Activated gamma-delta T cell treated with anti-CD3 and anti-CD28 coated beads, Interleukin-2, amount 50 U/mL, for 16 hours (primary cell): Measurements from ENCODE around the gene APBB3.

ENCODE experiments used
- DNase-seq: peaks from one replicate; pipeline ENCODE4 v3.0.0-alpha.2; 2020; ENCODE audit warnings: low read depth

The APBB3 gene

DNA sequence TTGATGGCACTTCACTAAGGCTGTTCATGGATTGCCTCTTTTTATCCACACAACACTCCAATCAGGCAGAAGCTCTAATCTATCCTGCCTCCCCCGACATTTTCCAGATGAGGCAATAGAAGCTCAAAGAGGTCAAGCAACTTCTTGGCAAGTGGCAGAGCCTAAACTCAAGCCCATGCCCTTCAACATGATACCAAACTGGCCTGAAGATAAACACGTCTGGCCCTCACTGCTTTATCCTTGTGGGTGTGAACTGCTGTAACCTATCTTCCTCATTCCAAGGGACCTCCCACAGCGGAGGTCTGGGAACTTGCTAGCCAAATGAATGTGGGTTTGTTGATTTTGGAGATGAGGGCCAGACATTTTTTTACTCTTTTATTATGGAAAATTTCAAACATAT lies 9.8 kb upstream of the APBB3 start:
- no peak for DNase-seq

DNA sequence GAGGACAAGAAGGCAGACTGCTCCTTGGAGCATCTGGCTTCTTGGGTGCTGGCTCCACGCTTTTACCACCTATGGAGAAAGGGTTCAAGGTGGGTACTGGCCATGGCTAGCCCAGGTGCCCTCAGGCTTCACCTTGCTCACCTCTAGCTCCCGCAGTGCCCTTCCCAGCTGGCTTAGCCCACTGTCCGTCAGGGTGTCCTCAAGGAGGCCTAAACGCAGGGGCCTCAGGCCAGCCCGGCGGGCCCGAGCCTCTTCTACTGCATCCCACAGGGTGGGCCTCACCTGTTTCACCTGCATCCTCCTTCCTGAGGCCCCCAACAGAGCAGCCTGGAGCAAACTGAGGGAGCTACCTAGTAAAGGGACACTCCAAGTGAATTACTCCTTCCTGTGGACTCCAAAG lies 9.3 kb upstream of the APBB3 start:
- no peak for DNase-seq

- no peak for DNase-seq
These were observed 6.7 kb upstream of the APBB3 start for GRCh38 chr5:140571105-140571504.

DNA sequence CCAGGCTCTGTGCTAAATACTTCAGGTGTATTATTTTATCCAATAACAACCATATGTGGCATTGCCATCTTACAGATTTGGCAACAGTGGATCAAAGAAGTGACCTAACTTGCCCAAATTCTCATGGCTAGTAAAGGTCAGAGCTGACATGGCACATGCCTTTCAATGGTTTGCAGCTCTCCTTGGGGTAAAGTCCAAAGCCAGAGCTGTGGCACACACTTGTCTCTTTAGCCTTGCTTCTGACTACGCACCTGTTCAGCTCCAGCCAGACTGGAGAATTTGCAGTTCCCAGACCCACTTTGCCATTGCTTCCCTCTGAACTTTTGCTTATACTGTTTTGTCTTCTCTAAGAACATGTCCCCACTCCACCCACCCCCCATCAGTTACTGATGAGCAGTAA lies 6.1 kb upstream of the APBB3 start:
- DNase-seq, result no peak

DNA sequence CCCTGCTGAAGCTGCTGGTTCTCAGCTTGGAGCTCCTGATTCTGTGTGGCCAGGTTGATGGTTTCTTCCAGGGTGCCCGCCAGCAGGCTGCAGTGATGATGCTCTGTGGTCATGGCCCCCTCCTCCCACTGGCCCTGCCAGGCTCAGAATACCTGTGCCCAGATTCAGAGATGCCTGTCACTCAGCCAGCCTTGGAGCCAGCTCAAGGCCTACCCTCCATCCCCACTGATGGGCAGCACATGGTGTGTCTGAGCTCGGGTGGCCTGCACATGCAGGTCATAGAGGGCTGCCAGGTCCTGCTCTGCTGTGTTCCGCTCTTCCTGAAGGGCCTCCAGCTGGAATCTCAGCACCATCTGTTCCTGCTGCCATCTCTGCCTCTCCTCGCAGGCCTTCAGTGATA lies 5.7 kb upstream of the APBB3 start:
- DNase-seq, result no peak

- no peak for DNase-seq
These were observed 4.8 kb upstream of the APBB3 start for GRCh38 chr5:140569197-140569596.

- no peak for DNase-seq
These were observed 4.2 kb upstream of the APBB3 start for GRCh38 chr5:140568443-140569063.

GRCh38 chr5:140567871-140568270 lies 3.5 kb upstream of the APBB3 start:
- no peak for DNase-seq

DNA sequence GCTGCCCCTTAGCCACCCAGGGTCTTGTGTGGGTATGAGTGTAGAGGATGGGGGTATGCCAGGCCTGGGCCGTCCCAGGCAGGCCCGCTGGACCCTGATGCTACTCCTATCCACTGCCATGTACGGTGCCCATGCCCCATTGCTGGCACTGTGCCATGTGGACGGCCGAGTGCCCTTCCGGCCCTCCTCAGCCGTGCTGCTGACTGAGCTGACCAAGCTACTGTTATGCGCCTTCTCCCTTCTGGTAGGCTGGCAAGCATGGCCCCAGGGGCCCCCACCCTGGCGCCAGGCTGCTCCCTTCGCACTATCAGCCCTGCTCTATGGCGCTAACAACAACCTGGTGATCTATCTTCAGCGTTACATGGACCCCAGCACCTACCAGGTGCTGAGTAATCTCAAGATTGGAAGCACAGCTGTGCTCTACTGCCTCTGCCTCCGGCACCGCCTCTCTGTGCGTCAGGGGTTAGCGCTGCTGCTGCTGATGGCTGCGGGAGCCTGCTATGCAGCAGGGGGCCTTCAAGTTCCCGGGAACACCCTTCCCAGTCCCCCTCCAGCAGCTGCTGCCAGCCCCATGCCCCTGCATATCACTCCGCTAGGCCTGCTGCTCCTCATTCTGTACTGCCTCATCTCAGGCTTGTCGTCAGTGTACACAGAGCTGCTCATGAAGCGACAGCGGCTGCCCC lies 2.9 kb upstream of the APBB3 start:
- no peak for DNase-seq

DNA sequence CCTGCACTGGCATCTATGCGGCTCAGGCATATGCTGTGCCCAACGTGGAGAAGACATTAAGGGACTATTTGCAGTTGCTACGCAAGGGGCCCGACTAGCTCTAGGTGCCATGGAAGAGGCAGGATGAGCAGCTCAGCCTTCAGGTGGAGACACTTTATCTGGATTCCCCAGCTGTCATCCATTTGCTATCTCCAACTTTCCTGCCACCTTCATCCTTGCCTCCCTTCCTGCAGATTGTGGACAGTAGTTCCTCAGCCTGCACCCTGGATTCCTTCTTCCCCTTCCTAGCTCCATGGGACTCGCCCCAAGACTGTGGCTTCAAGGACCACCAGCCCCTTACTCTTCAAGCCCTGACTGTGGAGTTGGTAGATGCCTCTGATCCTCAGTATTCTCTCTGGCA lies 2.3 kb upstream of the APBB3 start:
- DNase-seq, result no peak

GRCh38 chr5:140565780-140566095 lies 1.3 kb upstream of the APBB3 start:
- no peak for DNase-seq

DNA sequence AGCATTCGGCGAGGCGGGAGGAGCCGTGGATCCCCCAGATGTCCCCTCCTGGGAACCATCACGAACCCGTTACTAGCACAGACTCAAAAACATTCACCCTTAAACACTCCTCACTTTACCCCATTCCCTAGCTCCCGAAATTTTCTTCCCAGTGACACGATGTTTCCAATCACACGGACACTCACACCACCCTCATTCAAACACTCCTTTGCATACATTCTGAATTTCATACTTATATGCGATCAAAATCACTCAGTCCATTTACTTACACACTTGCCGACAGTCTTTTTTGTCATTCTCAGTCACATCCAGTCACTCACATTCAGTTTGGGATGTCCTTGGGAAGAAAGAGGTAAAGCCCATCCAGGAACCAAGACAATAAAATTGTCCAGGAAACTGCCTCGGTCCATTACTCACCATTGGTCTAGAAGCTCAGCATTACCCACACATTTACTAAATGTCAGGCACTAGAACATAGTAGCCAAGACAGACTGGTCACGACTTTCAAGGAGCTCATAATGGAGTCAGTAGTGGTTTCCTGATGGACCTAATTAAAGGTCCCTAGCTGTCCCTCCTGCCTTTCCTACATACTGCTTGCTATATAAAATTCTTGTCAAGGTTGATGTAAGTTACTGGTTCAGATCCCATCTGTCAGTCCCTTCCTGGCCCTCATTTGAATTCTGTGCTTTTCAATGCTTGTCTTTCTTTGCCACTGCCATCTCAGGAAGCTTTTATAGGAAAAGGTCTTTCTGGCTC lies 804 bp upstream of the APBB3 start:
- DNase-seq, result no peak

- no peak for DNase-seq
These were observed 802 bp downstream of the APBB3 start for GRCh38 chr5:140563596-140563995.

DNA sequence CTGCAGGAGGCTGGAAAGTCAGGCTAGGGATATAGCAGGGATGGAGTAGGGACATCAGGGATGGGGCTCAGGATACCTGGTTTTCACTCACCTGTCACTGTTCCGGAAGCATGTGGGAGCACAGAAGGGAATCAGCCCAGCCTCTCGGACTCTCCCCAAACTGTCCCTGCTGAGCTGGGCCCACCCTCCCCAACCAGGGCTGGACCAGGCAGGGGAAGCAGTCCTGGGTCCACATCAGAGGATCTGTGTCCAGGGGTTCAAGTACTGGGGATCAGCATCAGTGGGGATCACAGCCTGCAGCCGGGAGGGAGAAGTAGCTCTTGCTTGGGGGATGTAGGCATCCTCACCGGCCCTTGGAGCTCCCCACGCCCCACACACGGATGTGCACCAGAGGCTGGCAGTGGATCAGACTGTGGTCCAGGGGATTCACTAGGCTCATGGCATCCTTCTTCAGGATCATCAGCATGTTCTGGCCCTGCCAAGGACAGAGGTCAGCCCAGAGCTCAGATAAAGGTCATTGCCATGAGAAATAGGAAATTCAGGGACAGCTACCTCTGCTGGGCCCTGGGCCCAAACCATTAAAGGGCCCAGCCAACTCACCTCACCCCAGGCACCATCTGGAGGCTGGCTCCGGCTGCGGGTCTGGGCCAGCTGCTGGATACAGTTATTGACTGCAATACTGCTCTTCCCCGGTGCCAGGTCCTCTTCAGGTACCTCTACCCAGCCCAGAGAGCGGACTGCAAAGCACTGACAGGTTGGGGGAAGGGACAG lies 2.5 kb downstream of the APBB3 start:
- DNase-seq, result no peak

- DNase-seq, result no peak
These were observed 4.2 kb downstream of the APBB3 start for GRCh38 chr5:140560227-140560626.

DNA sequence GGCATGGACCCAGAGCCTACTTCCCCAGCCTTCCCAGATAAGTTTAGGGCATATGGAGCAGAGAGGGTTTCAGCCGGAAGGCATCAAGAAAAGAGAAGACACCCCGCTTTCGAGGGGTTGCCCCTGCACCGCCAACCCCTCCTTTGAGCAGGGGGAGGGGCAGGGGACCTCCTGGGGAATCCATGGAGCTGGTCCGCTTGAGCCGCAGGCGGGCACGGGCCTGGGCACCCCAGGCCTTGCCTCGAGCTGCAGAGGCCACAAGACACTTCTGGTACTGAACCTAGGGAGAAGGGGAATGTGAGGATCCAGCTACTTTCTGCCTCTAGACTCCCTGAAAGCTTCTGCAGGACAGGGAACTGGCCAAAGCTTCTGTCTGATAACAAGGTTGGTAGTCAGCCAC lies 5.9 kb downstream of the APBB3 start:
- no peak for DNase-seq

- no peak for DNase-seq
These were observed 6.4 kb downstream of the APBB3 start for GRCh38 chr5:140557965-140558364.

GRCh38 chr5:140557136-140557805 lies 7.1 kb downstream of the APBB3 start, which contains the start of gene SRA1:
Gene SRA1, minus strand, starts transcription at chr5:140557473. Its CDS starts 21 bp downstream, at chr5:140557452.
- peak; percentile 75 for DNase-seq

GRCh38 chr5:140556438-140556837 lies 8.0 kb downstream of the APBB3 start:
- DNase-seq, result no peak

DNA sequence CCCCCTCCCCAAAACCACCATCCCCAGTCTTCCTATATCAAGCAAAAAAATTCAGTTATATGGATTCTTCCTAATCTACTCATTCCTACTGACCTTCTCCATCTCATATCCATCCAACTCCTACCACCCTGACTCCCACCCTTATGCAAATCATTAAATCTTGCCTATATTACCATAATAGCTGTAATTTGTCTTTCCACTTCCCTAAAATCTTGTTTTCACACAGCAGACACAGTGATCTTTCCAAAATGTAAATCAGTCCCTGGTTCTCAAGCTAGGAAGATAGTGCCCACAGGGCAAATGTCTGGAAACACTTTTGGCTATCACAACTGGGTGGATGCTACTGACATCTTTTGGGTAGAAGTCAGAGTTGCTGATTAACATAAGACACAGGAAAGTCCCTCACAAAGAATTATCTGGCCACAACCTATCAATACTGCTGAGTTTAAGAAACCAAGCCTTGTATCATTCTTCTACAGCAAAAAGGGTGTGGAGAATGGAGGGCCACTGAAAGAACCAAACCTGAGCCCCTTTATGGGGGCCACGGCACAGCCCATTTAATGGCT lies 8.6 kb downstream of the APBB3 start:
- no peak for DNase-seq

- no peak for DNase-seq
These were observed 9.9 kb downstream of the APBB3 start for GRCh38 chr5:140554454-140554853.

GRCh38 chr5:140553657-140554056 lies 10.7 kb downstream of the APBB3 start:
- DNase-seq, result no peak
